ENCODE measurements around the gene VPS16. TPM values are rescaled to one million over a fixed set of nuclear protein-coding genes. Genes with fewer than 3 reads are reported as not detected.

The VPS16 gene
- total and polyA plus RNA-seq, 5 donors from 2014 or later = 30.6 to 53.9 (median 31.0) TPM

GRCh38 chr20:2909953-2910352 is 69.4 kb downstream of the VPS16 start:
- no peak overlapping the region for H3K4me3 ChIP-seq (ENCODE audit: low read depth, low read length)
- Mint-ChIP-seq H3K27ac (no peak overlapping the region), H3K4me1 (peaks cover 17 to 21% (median 18%) of the 10 kb centered on the region in 4 donors), H3K27me3 (no peaks in the 10 kb centered on the region), H3K9me3 (no peaks in the 10 kb centered on the region), H3K4me3 (no peak overlapping the region), H3K36me3 (peaks cover 5% of the 10 kb centered on the region)
- no peaks in the 10 kb centered on the region for H3K36me3 ChIP-seq (ENCODE audit: control insufficient read depth, insufficient read depth, low read length)
- no peaks in the 10 kb centered on the region for H3K4me1 ChIP-seq (ENCODE audit: control insufficient read depth, insufficient read depth, low read length, poor library complexity, severe bottlenecking)
- no peak overlapping the region for H3K27ac ChIP-seq (ENCODE audit: insufficient read depth, low read length, poor library complexity, severe bottlenecking)
- no peak for DNase-seq
- ATAC-seq (ENCODE audit: low read depth in 2 of 2) = no peak
- H3K9me3 ChIP-seq (ENCODE audit: control insufficient read depth in 2 of 2, low read length in 2 of 2) = no peaks in the 10 kb centered on the region
- no peaks in the 10 kb centered on the region for H3K27me3 ChIP-seq (ENCODE audit: control insufficient read depth, insufficient read depth, low read length)

GRCh38 chr20:2911200-2911599 is 70.7 kb downstream of the VPS16 start:
- no peaks in the 10 kb centered on the region for H3K9me3 ChIP-seq (ENCODE audit: control insufficient read depth in 2 of 2, low read length in 2 of 2)
- ATAC-seq (ENCODE audit: low read depth in 2 of 2) (no peak), DNase-seq (peak in 1 of 3 donors; percentile 12)
- H3K36me3 ChIP-seq (ENCODE audit: control insufficient read depth, insufficient read depth, low read length) = no peaks in the 10 kb centered on the region
- no peak overlapping the region for H3K27ac ChIP-seq (ENCODE audit: insufficient read depth, low read length, poor library complexity, severe bottlenecking)
- peaks cover 11 to 23% (median 18%) of the 10 kb centered on the region in 4 donors for H3K4me1 Mint-ChIP-seq
- H3K4me1 ChIP-seq (ENCODE audit: control insufficient read depth, insufficient read depth, low read length, poor library complexity, severe bottlenecking) = no peaks in the 10 kb centered on the region
- H3K27me3 Mint-ChIP-seq = no peaks in the 10 kb centered on the region
- no peak overlapping the region for H3K4me3 ChIP-seq (ENCODE audit: low read depth, low read length)
- peak overlapping the region in 1 of 3 donors; percentile 55 for H3K27ac Mint-ChIP-seq
- H3K36me3 Mint-ChIP-seq = peaks cover 6% of the 10 kb centered on the region
- no peaks in the 10 kb centered on the region for H3K27me3 ChIP-seq (ENCODE audit: control insufficient read depth, insufficient read depth, low read length)
- H3K4me3 Mint-ChIP-seq = no peak overlapping the region
- no peaks in the 10 kb centered on the region for H3K9me3 Mint-ChIP-seq

DNA sequence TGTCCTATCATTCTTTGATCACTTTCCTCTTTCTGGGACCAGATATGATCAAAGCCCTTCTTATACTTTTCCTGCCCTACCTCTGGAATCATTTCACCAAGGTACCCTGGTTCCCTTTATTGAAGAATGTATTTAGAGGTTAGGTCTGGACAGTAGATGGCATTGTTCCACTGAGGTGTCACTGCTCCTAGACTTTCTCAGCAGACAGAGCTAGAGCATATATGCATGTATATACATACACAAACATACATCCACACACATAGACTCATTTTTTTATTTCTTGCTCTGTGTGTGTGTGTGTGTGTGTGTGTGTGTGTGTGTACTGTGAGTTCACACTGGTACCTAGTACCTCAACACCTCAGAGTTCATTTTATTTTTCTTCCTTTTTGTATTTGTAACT is 73.6 kb downstream of the VPS16 start:
- Mint-ChIP-seq H3K9me3 (no peaks in the 10 kb centered on the region), H3K4me3 (no peak overlapping the region), H3K4me1 (peaks cover 11 to 28% (median 26%) of the 10 kb centered on the region in 4 donors), H3K27ac (no peak overlapping the region), H3K27me3 (no peaks in the 10 kb centered on the region), H3K36me3 (peaks cover 12% of the 10 kb centered on the region)
- DNase-seq (peak in 1 of 3 donors; percentile 17), ATAC-seq (ENCODE audit: low read depth in 2 of 2) (peak in 1 of 2 donors; percentile 31)
- Histone ChIP-seq H3K27ac (ENCODE audit: insufficient read depth, low read length, poor library complexity, severe bottlenecking) (no peak overlapping the region), H3K4me1 (ENCODE audit: control insufficient read depth, insufficient read depth, low read length, poor library complexity, severe bottlenecking) (no peaks in the 10 kb centered on the region), H3K36me3 (ENCODE audit: control insufficient read depth, insufficient read depth, low read length) (no peaks in the 10 kb centered on the region), H3K9me3 (ENCODE audit: control insufficient read depth in 2 of 2, low read length in 2 of 2) (no peaks in the 10 kb centered on the region), H3K4me3 (ENCODE audit: low read depth, low read length) (no peak overlapping the region), H3K27me3 (ENCODE audit: control insufficient read depth, insufficient read depth, low read length) (no peaks in the 10 kb centered on the region)

Other genes with a start within 250 kb of the VPS16 start
- gene NOP56, start 188.1 kb upstream of the VPS16 start, total RNA-seq = 249 TPM
- gene NOP56, start 188.1 kb upstream of the VPS16 start, polyA plus RNA-seq = 100 to 1,000 TPM in 3 of 4 donors, 10 to 100 TPM in 1; 91.8 to 106 (median 103) TPM
- gene IDH3B, start 176.5 kb upstream of the VPS16 start, total RNA-seq = 113 TPM
- 100 to 1,000 TPM; 106 to 117 (median 110) TPM for gene IDH3B, start 176.5 kb upstream of the VPS16 start, polyA plus RNA-seq
- gene EBF4, start 148.0 kb upstream of the VPS16 start, total RNA-seq = 1.8 TPM
- under 1 TPM in 2 of 4 donors, not detected in 2; 0.36 to 0.76 TPM for gene EBF4, start 148.0 kb upstream of the VPS16 start, polyA plus RNA-seq
- 1.2 TPM for gene CPXM1, start 40.1 kb upstream of the VPS16 start, total RNA-seq
- gene CPXM1, start 40.1 kb upstream of the VPS16 start, polyA plus RNA-seq = under 1 TPM in 1 of 4 donors, not detected in 3; 0.10 TPM
- not detected for gene C20orf141, start 25.8 kb upstream of the VPS16 start, total RNA-seq
- gene C20orf141, start 25.8 kb upstream of the VPS16 start, polyA plus RNA-seq = not detected
- gene TMEM239, start 24.4 kb upstream of the VPS16 start, total RNA-seq = not detected
- not detected for gene TMEM239, start 24.4 kb upstream of the VPS16 start, polyA plus RNA-seq
- gene PCED1A, start 90 bp upstream of the VPS16 start, total RNA-seq = 47.2 TPM
- 10 to 100 TPM; 17.8 to 24.9 (median 19.5) TPM for gene PCED1A, start 90 bp upstream of the VPS16 start, polyA plus RNA-seq
- gene PTPRA, start 32.7 kb downstream of the VPS16 start, total RNA-seq = 103 TPM
- 10 to 100 TPM; 26.2 to 35.5 (median 32.3) TPM for gene PTPRA, start 32.7 kb downstream of the VPS16 start, polyA plus RNA-seq
- 1.9 TPM for gene GNRH2, start 202.9 kb downstream of the VPS16 start, total RNA-seq
- gene GNRH2, start 202.9 kb downstream of the VPS16 start, polyA plus RNA-seq = not detected
- gene MRPS26, start 205.3 kb downstream of the VPS16 start, total RNA-seq = 17.6 TPM
- gene MRPS26, start 205.3 kb downstream of the VPS16 start, polyA plus RNA-seq = 10 to 100 TPM; 69.6 to 78.8 (median 72.7) TPM
- not detected for gene OXT, start 230.9 kb downstream of the VPS16 start, total RNA-seq
- under 1 TPM in 3 of 4 donors, not detected in 1; 0.50 to 0.83 (median 0.61) TPM for gene OXT, start 230.9 kb downstream of the VPS16 start, polyA plus RNA-seq
- 1.4 TPM for gene AVP, start 244.0 kb downstream of the VPS16 start, total RNA-seq
- not detected for gene AVP, start 244.0 kb downstream of the VPS16 start, polyA plus RNA-seq

All from CD4-positive, CD25-positive, alpha-beta regulatory T cell (primary cell).